AG04450 (cell line): ENCODE results near the gene F8. TPM values are rescaled to one million over a fixed set of nuclear protein-coding genes. Genes with fewer than 3 reads are reported as not detected.
A peak's percentile ranks its signal among the peaks of the same experiment; 100 is the strongest.

Experiments used
- CTCF ChIA-PET: fragments of 300-600, 350-600 bp; formaldehyde crosslinking; extraction: SDS; loops from one replicate; lab custom pipeline; 2022; ENCODE audit warnings: antibody characterized with exemption, inconsistent platforms; lab: Charles Lee
- POLR2A ChIA-PET: fragments of 350-600 bp; formaldehyde crosslinking; extraction: SDS; loops from one replicate; lab custom pipeline; 2021; ENCODE audit warnings: antibody characterized with exemption, inconsistent platforms; lab: Yijun Ruan, JAX
- DNase-seq: peaks from one replicate; pipeline ENCODE4 v3.0.0-alpha.2; 2011; ENCODE audit warnings: low read depth, low spot score
- H3K27ac ChIP-seq: one replicate; pipeline ENCODE4 v1.5.1; 2012; ENCODE audit warnings: low read depth, low read length, control low read depth
- H3K27me3 ChIP-seq: one replicate; pipeline ENCODE4 v1.6.0; 2012; ENCODE audit warnings: low read length; ENCODE audit not compliant: control insufficient read depth, insufficient read depth
- H3K4me3 ChIP-seq: 2 replicates; pipeline ENCODE4 v1.5.1; 2011; ENCODE audit warnings: mild to moderate bottlenecking, low read depth, low read length, control low read depth
- H3K9me3 ChIP-seq: 2 replicates; pipeline ENCODE4 v1.5.1; 2012; ENCODE audit warnings: low read length; ENCODE audit not compliant: control insufficient read depth, insufficient read depth
- CTCF ChIP-seq: IDR thresholded peaks from 2 replicates; pipeline ENCODE4 v1.5.1; 2011; ENCODE audit warnings: low read depth, low read length, control low read depth, inconsistent platforms
- polyA minus RNA-seq: library from RNA; depleted of rRNA, polyadenylated mRNA; stranded (reverse); fragments of >200 nt; gene quantifications from 2 replicates; pipeline ENCODE4 v1.2.3, GENCODE V29; 2011; rRNA and poly(A)+ RNA removed
- polyA plus RNA-seq: library from polyadenylated mRNA; depleted of rRNA; stranded (reverse); fragments of >200 nt; gene quantifications from 2 replicates; pipeline ENCODE4 v1.2.3, GENCODE V29; 2011; rRNA removed

F8 gene
- 1.4 and 1.8 TPM in 2 replicates for polyA plus RNA-seq
- polyA minus RNA-seq = 0.92 and 1.5 TPM in 2 replicates

GRCh38 chrX:155022585-155022984 is at the start of gene F8:
TSS of gene F8 (minus strand) at chrX:155022723. CDS start at chrX:155022552, 171 bp downstream.
- ChIA-PET CTCF (no interaction called here), POLR2A (no interaction called here)
- TF ChIP-seq CTCF = no peak
- Histone ChIP-seq H3K4me3 (no peak within 1 kb of the TSS), H3K27ac (no peak within 1 kb of the TSS), H3K27me3 (peaks cover 6% of the 10 kb centered on the region), H3K9me3 (no peaks in the 10 kb centered on the region)
- DNase-seq = no peak

- DNase-seq = no peak
- no peak for TF ChIP-seq CTCF
- Histone ChIP-seq H3K4me3 (peak overlapping the region; percentile 79), H3K9me3 (no peaks in the 10 kb centered on the region; the same call in 1 of the 2 replicates), H3K27ac (peak overlapping the region; percentile 31), H3K27me3 (no peaks in the 10 kb centered on the region)
- ChIA-PET CTCF (interaction anchor here (1.0 to 1.3 kb wide), 2 partner anchors 15 to 22 kb away, joined by 3 read pairs; no protein-coding TSS in a partner anchor), POLR2A (no interaction called here)
Measured at GRCh38 chrX:155071694-155072280, 49.3 kb upstream of the F8 start.

GRCh38 chrX:155070975-155071693 is 48.6 kb upstream of the F8 start, which contains the start of the genes BRCC3, CMC4 and MTCP1:
TSS of gene BRCC3 (plus strand) at chrX:155071508. CDS start at chrX:155071528, 20 bp downstream.
TSS of gene CMC4 (minus strand) at chrX:155071136. CDS start at chrX:155064023, 7,113 bp downstream.
TSS of gene MTCP1 (minus strand) at chrX:155071136. CDS start at chrX:155066010, 5,126 bp downstream.
- TF ChIP-seq CTCF = no peak
- H3K27ac ChIP-seq = peak within 1 kb of the TSS; percentile 75
- no peaks in the 10 kb centered on the region; the same call in 1 of the 2 replicates for H3K9me3 ChIP-seq
- no peaks in the 10 kb centered on the region for H3K27me3 ChIP-seq
- peak within 1 kb of the TSS; percentile 79 for H3K4me3 ChIP-seq
- peak; percentile 36 for DNase-seq
- ChIA-PET POLR2A (no interaction called here), CTCF (interaction anchor here (0.7 to 1.5 kb wide), 3 partner anchors 14 to 22 kb away, joined by 3 read pairs; no protein-coding TSS in a partner anchor)

GRCh38 chrX:155070663-155070974 is 48.1 kb upstream of the F8 start:
- CTCF ChIA-PET = interaction anchor here (0.7 to 1.5 kb wide), 3 partner anchors 14 to 91 kb away, joined by 3 to 6 read pairs (median 3); no protein-coding TSS in a partner anchor
- DNase-seq = no peak
- no peaks in the 10 kb centered on the region for H3K27me3 ChIP-seq
- H3K4me3 ChIP-seq = peak overlapping the region; percentile 62
- H3K27ac ChIP-seq = peak overlapping the region; percentile 75
- POLR2A ChIA-PET = no interaction called here
- TF ChIP-seq CTCF = no peak
- no peaks in the 10 kb centered on the region; the same call in 1 of the 2 replicates for H3K9me3 ChIP-seq
